HG03108 (cell line): ENCODE results near the gene SLC2A1.

ENCODE experiments used
- ATAC-seq: cut with Tn5 transposase; IDR thresholded peaks from one replicate; pipeline ENCODE4 v1.9.1; 2021; ENCODE audit warnings: moderate library complexity; ENCODE audit not compliant: unreplicated experiment

SLC2A1 gene

DNA sequence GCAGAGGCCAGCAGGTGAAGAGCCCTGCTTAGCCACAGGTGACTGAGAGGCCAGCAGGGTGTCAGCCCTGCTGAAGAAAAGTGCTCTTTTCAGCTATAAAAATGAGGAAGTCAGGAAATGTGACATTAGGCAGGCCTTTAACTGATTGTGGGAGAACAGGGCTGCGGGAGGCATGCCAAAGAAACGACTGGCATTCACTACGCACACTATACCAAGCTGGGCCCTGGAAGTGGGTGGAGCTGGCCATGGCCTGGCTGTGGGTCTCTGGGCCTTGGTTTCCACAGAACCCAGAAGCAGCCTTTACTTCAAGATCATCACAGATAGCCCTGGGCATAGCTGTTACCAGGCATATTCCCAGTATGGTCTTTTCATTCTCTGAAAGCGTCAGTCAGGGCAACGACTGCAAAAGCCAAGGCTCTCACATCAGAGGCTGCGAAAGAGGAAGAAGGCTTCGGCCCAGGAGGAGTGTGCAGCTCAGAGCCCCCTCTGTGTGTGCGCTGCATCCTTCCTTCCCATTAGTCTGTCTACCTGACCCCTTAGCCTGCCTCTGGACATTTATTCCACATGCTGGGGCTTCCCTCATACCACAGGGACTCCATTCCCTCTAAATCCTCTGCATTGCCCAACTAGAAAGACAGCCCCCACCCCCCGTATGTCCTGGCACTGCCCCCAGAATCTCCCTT, 14.3 kb downstream of the SLC2A1 start:
- no peak for ATAC-seq

GRCh38 chr1:42943728-42944127, 14.9 kb downstream of the SLC2A1 start:
- no peak for ATAC-seq

DNA sequence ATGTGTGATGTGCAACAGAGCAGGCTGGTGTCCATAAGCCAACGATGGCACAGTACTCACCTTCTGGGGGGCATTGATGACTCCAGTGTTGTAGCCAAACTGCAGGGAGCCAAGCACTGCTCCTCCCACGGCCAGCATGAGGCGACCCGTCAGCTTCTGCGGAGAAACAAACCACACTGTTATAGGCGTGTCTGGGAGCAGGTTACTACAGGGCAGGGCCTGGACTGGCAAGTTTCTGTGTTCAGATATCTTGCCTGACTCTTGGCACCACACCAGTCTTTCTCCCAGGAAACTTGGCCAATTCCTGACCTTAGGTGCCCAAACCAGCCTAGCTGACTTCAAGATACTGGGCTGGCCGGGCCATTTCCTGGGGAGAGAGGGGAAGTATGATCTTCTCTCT, 15.5 kb downstream of the SLC2A1 start:
- no peak for ATAC-seq

- no peak for ATAC-seq
Observed at GRCh38 chr1:42942444-42942843, 16.2 kb downstream of the SLC2A1 start.

- ATAC-seq = no peak
Observed at GRCh38 chr1:42941640-42942330, 16.9 kb downstream of the SLC2A1 start.

DNA sequence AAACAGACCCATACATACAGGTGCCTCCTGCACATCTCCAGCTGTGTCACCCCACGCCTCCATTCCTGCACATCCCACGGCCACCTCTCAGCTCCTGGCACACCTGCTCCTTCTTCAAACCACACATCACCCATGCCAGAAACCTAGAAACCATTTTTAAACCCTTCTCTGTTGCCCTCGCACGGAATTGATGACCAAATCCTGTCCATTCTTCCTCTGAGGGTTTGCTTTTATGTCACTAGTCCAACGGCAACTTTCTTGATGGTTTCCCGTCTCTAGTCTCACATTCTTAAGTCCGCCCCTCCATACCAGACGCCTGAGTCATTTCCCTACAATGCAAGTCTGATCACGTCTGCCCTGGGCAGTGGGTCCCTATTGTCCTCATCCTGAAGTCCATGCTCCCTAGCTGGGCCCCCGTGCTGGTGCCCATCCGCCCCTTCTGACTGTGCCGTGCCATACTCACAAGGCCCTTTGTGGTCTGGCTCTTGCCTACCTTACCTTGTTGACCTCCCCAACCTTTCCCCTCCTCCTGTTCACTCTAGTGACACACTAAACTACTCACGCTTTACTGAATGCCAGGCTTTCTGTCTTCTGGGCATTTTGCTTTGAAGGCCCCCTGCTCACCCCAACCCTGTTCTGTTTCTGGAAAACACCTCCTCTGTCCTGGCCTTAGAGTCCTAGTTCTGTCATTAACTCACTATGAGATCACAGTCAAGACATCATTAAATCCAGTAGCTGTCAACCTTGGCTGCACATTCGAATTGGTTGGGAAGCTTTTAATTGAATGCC, 17.6 kb downstream of the SLC2A1 start:
- ATAC-seq = no peak

GRCh38 chr1:42938645-42939615, 19.7 kb downstream of the SLC2A1 start:
- no peak for ATAC-seq

GRCh38 chr1:42937836-42938644, 20.6 kb downstream of the SLC2A1 start:
- ATAC-seq = no peak

DNA sequence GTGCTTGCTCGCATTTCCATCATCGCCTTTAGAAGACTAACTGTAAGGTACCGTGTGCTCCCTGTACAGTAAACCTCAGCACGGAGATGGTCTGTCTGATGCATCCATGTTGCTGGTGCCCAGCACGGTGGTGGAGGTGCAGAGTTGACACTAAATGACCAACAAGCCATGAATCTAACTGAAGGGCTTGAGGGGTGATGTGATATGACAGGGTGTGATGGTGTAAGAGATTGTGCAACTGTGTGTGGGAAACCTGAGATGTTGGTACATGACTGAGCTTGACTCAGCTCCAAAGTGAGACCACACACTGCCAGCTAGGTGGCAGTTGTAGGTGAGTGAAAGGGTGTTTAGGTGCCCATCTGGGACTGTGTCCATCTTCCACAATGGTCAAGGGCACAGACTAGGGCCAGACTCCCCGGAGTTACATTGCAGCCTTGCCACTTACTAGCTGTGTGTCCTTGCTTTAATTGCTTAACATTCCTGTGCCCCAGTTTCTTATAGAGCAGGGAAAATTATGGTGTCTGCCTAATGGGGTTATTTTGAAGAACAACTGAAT, 21.4 kb downstream of the SLC2A1 start:
- ATAC-seq = no peak

DNA sequence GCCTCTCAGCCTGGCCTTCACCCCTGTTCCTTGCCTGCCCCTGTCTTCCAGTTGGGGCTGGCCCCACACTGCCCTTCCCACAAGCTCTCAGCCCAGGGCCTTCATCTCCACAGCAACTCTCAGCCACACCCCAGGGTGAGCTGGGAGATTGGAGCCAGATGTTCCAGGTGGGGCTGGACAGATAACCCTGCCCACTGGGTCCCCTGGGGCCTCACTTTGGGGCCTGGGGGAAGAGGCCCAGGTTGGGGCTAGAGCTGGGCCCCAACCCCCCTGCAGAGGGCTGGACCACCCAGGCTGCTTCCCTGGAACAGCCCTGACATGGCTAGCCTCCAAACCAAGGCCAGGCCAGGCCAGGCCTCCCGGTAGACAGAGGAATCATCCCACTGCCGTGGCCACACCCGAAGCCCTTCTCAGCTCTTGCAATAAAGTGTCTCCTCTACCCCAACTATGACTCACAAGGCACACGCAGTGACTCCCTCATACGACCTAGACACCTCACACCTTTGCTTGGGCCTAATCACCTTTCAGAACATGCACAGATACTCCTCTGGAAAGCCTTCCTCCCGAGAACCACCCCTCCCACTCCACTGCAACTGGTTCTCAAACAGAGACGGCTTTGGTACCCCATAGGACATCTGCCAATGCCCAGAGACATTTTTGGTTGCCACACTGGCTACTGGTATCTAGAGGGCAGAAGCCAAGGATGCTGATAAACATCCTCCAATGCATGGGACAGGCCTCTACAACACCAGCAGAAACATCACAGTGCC, 22.2 kb downstream of the SLC2A1 start:
- no peak for ATAC-seq

- no peak for ATAC-seq
Observed at GRCh38 chr1:42935971-42936308, 22.7 kb downstream of the SLC2A1 start.

DNA sequence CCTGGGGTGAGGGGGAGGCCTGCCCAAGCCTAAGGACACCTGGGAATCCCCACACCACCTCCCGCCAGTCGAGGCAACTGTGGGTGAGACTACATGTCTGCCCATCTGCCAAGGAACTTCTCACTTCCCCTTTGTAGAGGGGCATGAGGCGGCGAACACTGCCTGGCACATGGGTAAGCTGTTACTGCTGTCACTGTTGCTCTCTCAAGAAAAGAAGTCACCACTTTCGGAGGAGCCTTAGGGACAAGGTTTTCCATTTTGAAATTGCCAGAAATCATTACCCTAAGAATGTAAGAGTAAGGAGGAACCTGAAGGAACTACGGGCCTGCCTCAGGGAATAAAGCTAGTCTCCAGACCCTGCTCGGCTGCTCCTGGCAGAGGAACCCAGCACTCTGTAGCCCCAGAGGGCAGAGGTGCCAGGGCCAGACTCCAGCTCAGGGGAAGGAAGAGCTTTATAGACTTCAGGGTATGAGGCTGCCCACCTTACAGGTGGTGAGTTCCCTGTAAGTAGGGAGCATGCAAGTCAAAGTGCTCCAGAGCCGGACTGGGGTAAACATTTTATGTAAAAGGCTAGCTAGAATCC, 23.3 kb downstream of the SLC2A1 start:
- ATAC-seq = no peak

- ATAC-seq = no peak
Observed at GRCh38 chr1:42934541-42935312, 23.9 kb downstream of the SLC2A1 start.

DNA sequence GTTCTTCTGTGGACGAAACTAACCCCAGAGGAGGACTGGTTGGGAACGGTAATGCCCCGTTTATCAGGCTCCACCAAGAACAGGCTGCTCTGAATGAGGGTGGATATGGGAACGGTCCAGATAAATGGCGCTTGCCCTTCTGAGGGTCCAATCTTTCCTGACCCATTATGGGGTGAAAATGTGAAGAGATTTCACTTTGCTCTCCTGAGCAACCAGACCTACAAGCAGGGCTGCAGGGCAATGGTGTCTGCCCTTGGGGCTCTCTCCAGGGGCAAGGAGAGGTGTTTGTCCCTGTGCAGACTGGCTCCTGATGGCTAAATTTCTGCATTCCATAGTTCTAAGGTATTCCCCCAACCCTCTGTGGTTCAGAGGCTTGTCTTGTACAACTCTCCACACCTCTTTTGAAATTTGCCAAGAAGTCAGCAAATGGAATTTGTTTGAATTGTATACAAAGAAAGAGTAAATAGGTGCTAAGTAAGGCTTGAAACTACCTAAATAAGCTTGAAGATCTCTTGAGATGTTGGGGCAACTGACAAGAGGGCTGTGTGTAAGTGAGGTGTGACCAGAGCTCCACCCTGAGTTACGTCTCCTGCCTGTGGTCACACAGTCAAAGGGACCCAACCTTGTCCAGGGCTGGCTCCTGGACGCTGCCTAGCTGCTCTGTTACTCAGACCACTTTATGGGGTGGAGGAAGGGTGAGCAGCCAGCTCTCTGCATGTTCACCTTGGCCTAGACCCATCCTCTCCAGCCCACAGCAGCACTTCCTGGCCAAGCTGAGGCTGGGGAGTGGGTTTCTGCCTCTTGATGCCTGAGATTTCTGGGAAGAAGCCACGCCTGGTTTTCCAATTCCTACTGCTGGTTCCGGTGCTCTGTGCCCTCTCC, 24.8 kb downstream of the SLC2A1 start:
- ATAC-seq = no peak

- ATAC-seq = no peak
Observed at GRCh38 chr1:42933060-42933586, 25.5 kb downstream of the SLC2A1 start.

DNA sequence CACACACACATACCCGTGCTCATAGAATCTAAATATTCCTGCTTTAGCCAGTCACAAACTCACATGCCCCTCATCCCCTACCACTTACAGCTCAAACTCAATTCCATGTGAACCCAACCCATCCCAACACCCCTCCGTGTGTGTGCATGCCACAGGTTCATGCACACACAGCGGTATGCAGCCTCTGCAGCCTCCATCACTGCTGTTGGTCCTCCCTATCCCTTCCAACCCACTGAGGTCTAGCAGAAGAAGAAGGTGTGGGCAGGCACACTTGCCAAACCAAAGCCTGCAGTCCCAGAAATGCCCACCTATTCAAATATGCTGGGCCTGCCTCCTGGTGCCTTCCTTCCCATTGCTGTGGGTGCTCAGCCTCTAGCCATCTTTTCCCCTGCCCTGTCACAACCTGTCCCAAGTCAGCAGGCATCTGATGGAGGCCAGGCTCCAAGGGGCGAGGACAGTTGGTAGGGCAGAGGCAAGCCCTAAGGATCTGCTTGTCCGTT, 26.2 kb downstream of the SLC2A1 start:
- ATAC-seq = no peak
